HL-60/S4 treated with retinoic acid at 250 ng/mL for 4 days and 3 days (cell line): Measurements from ENCODE around the gene THSD7A.

ENCODE experiments used
- in situ Hi-C: fragments of 300-500 bp; cut with MboI; formaldehyde crosslinking; loops from 2 replicates; pipeline ENCODE4 v1.7.0; 2022; ENCODE audit warnings: low sequenced_read_pairs

Gene THSD7A

DNA sequence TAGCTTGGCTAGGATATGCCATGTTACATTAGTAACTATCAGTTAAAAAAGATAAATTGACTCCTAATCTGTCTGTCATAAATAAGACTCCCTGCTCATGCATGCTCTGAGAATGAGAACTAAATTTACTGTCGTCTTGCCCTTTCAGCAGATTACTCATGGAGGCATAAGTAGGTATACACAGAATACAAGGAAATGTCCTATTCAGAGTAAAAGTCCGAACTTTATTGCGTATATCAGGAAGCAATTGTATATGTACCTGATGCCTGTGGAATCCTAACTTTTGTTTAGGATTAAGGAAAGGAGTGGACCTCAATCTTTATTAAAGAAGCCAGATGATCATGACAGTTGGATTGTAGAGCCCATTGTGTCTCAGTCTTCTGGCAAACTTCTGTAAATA is 118.6 kb downstream of the THSD7A start:
- in situ Hi-C loops, result no loop called here

DNA sequence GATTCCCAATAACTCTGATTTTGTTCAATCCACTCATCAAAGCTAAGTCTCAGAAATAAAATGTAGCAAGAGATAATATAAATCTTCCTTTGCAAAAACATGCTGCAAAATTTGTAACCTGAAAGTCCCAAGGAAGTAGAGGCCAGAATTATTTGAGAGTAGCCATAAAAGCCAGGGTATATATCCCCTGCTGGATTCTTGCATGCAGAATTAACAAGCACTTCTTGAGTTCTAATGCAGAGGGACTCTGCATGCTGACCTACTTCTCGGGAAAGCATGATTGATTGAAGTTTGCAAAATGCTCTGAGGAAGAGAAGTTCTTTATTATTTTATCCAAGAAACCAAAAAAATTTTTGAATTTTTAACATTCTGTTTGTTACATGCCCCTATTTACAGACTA is 121.6 kb downstream of the THSD7A start:
- in situ Hi-C loops, result no loop called here

DNA sequence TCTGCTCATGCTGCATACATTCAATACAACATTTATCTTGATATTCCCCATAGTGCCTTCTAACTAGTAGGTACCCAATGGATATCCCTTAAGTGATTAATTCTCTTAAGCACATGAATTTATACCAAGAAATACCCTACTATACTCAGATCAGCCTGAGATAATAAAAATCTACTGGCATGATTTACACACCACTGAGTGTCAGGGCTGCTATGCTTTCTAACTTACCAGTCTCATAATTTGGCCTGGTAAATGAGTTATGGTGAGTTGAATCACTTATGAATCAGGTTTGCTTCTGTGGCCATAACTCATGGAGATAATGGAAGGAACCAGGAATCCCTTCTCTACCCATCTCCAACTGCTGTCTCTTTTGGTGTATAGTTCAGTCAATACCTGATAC is 122.8 kb downstream of the THSD7A start:
- in situ Hi-C loops, result no loop called here

GRCh38 chr7:11707606-11708193 is 124.3 kb downstream of the THSD7A start:
- in situ Hi-C loops, result no loop called here

DNA sequence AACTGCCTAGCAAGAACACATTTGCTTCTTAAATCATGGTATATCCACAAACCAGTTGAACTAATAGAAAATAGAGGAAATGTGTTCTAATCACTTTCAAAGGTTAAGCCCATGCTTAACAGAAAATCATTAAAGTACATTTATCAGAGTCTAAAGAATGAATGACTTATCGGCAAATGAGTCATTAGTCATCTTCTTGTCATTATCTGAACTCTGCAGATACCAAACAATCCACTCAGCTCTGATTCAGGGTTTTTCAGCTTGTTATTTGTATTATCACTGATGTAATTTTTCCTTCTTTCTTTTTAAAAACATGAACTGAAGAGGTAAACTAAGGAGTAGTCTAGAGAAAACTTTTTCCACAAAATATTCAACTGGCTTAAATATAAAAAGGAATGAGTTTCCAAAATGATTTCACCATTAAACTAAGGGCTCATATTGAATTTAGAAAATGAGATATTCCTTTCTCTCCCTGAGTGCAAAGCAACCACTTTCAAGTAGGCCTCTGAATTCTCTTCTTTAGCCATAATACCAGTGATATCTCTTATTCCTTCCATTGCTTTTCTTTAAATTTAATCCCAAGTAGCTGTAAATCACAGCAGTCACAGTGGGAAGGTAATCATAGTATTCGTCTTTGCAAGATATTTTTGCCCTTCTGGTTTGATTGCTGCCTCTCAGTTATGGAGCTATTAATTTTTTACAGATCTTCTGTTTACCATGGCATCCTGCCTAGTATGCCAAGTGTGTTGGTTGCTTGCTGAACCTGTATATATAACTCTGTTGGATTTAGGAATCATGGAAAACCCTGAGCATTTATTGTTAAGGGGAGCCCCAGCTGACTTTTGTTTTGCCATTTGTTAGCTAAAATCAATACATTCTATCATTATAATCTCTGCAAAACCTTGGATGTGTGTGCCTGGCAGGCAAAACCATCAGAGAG is 125.1 kb downstream of the THSD7A start:
- in situ Hi-C loops, result no loop called here

DNA sequence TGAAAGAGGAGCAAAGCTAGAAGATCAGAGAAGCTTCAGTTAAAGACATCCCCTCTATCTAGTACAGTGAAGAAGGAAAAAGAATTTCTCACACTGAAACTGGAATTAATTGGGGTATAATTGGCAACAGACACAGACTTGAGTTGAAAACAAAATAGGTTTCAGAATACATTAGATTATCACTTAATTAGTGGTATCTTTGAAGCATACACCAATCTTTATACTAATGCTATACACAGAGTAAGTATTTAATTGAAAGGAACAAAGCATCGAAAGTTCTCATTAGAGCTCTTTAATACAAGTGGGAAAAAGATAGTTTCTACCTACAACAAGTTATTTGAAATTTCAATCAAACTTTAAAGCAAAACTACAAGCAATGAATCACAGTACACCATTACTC is 128.2 kb downstream of the THSD7A start:
- in situ Hi-C loops, result no loop called here

DNA sequence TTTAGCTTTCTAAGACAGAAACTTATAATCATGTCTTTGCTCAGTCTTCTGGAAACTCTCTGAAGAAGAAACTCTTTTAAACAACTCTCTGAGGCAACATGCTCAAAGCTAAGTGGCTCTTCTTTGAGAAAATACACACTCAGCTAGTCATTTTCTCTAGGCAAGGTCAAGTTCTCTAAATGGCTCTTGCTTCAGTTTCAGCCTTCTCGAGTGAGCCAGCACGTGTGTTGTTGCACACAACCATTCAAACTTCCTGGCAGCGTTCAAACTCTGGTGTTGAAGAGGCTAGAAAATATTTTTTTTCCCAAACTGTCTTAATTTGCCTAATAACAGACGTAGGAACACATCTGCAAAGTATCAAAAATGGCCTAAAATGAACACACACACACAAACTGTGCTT is 129.1 kb downstream of the THSD7A start:
- in situ Hi-C loops, result no loop called here

- in situ Hi-C loops, result no loop called here
Observed at GRCh38 chr7:11701829-11702560, 130.0 kb downstream of the THSD7A start.

DNA sequence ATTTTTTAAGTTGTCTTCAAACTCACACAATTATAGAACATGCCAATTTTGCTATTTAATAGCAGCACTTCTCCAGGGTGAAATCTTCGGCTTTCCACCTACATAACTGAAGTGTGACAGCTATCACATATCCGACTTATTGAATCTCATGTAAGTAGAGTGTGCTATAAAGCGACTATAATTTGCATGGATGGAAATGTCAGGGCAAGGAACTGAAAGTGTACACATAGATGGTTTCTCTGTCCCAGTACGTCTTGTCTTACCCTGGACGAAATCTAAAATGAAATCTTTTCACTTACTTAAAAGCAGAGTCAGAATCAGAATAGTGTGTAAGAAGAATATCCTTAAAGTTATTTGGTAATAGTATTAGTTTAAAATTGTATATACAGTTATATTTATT is 132.3 kb downstream of the THSD7A start:
- in situ Hi-C loops, result no loop called here

DNA sequence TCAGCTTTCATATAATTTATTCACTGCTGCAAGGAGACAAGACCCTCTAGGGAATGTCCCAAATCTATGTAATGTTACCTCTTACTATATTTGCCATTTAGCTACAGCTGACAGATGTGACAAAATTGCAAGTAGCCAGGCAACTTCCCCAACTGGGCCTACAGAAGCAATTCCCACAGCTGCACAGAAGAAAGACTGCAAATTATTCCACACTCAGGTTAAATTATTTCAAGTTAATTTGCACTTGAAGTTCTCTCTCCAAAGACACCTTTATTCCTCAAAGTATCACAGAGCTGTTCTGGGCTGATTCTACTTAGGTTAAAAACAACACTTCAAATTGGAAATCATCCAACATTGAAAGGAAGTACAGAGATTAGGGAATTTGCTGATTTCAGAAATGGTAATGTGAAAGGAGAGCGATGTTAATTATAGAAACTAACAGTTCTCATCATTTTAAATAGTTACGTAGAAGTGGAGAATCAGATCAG is 133.6 kb downstream of the THSD7A start:
- in situ Hi-C loops, result no loop called here

DNA sequence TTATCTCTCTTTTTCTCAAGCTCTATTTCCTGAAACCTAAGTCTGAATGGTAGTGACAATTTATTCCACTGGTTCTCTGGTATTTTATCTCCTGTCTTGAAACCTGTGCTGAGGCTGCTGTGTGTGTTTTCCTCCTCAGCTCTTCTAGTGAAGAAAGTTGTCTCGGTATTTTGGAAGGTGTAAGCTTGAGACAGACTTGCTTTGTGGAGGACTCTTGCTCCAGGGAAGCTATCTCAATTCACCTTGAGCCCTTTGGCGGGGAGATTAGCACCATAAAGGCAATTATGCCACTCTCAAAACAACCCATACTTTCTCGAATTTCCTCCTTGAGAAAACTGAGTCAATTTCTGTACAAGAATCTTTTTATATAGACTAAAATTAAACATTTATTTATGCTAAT is 141.6 kb downstream of the THSD7A start:
- in situ Hi-C loops, result no loop called here

GRCh38 chr7:11689096-11689495 is 142.9 kb downstream of the THSD7A start:
- in situ Hi-C loops, result no loop called here

GRCh38 chr7:11681461-11681860 is 150.5 kb downstream of the THSD7A start:
- in situ Hi-C loops, result no loop called here

- in situ Hi-C loops, result no loop called here
Observed at GRCh38 chr7:11675163-11675562, 156.8 kb downstream of the THSD7A start.

GRCh38 chr7:11668727-11669126 is 163.3 kb downstream of the THSD7A start:
- in situ Hi-C loops, result no loop called here

GRCh38 chr7:11667810-11668185 is 164.2 kb downstream of the THSD7A start:
- in situ Hi-C loops, result no loop called here

- in situ Hi-C loops, result no loop called here
Observed at GRCh38 chr7:11667071-11667809, 164.8 kb downstream of the THSD7A start.

DNA sequence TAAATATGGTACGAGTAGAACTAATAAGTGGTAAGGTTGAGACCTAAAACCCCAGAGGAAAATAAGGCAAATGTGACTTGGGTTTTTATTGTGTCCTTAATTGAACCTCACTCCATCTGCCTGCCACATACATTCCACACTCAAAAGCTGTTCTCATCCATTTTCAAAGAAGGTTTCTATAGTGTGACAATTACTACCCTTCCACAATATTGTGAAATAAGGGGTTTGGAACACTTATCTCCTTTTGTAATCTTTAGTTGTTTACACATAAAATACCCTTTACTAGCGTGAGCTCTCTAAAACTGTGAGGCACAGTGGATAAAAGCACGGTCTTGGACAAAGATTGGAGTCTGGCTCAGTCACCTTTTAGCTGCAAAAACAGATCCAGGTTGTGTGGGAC is 166.6 kb downstream of the THSD7A start:
- in situ Hi-C loops, result no loop called here

GRCh38 chr7:11655642-11656041 is 176.4 kb downstream of the THSD7A start:
- in situ Hi-C loops, result no loop called here

DNA sequence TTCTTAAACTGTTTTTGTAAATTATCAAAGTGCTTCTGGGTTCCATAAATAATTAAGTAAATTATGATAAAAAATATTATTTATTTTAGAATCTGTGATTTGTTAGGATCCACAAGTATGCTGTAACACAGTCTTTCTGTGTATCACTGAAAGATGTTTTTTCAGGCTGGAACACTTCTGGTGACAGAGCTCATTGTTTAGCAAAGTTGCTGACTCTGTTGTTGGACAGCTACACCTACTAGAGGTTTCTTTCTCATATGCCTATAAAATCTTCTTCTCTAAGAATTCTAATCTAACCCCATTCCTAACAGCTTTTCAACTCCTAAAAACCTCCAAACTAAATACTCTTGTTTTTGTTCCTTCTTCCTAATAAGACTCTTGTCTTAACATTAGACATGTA is 176.8 kb downstream of the THSD7A start:
- in situ Hi-C loops, result no loop called here

DNA sequence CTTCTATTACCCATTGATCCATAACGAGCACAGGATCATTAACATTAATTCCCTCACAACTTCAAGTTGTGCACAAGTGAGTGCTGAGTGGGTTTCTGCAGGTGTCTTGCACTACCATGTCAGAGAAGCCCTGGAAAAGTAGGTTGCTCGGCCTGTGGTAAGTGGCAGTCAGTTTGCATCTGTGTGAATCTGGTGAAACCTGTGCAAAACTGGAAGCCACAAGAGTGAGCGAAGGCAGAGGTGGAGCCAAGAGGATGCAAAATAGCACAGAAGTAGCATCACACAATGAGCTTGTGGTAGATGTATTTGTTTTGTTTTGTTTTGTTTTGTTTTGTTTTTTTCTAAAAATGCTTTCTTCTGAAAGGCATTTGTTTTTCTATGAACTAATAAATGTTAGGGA is 181.5 kb downstream of the THSD7A start:
- in situ Hi-C loops, result no loop called here
